Muscle of arm (tissue), 12 donors: ENCODE results near the gene GPR75. TPM values are rescaled to one million over a fixed set of nuclear protein-coding genes. Genes with fewer than 3 reads are reported as not detected.
"Not testable (repeated sequence)": the region's sequence is repeated elsewhere in the genome, so short reads cannot be mapped to it uniquely, and the experiment has no call there.

ENCODE experiments used
- DNase-seq: peaks from one replicate; pipeline ENCODE4 v3.0.0-alpha.2; 2013
- polyA plus RNA-seq, 12 donors: library from polyadenylated mRNA; unstranded; fragments of 120-200 nt; gene quantifications; one replicate each; pipeline ENCODE4 v1.2.1, GENCODE V29; 2013; ENCODE audit not compliant: insufficient read length in 12 of 12

GPR75 gene
- polyA plus RNA-seq, 12 donors, result 0.84 to 5.0 (median 1.6) TPM; not detected in 2

DNA sequence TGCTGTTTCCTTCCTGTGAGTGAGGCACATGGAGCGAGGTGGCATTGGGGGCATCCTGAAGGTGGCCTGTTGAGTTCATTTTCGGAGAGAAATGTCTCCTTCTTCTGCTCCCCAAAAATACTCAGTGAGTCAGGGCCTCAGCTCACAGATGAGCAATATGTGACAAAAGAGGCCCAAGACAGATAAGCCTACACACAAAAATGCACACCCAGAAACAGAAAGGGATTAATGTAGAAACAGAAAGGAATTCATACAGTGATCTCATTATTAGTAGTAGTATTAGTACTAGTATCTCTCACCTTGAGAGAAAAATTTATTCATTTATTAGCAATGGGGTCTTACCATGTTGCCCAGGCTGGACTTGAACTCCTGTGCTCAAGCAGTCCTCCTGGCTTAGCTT, 5.1 kb downstream of the GPR75 start:
- DNase-seq, result no peak

DNA sequence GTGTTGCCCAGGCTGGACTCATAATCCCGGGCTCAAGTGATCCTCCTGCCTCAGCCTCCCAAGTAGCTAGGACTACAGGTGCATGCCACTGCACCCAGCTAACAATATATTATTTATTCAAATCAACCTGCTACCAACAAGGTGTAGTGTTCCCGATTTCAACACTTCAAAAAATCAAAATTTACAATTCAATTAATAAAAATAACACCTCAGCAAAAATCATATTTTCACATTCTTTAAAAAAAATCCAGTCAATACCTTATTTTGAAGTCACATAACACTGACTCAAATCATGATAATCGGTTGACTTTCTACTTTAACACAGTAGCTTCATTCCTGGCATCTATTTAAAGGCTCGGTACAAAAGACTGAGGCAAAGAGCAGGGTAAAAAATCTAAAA, 7.2 kb downstream of the GPR75 start:
- DNase-seq, result no peak

DNA sequence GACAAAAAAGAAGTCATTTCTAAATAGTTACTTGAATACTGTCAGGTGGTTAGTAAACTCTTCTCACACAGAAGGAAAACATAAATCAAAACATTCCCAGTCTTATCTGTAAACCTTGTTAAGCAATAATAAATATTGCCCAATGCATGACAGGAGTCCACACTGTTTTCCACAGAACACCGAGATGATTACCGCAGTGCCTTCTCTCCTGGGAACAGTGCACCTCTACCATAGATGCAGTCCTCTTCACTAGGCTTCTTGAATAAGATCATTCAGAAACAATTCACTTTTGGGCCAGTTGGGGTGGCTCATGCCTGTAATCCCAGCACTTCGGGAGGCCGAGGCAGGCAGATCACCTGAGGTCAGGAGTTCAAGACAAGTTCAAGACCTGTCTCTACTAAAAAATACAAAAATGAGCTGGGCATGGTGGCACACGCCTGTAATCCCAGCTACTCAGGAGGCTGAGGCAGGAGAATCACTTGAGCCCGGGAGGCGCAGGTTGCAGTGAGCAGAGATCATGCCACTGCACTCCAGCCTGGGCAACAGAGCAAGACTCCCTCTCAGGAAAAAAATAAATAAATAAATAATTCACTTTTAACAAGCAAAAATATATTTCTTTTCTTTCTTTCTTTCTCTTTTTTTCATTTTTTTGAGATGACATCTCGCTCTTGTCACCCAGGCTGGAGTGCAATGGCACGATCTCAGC, 8.6 kb downstream of the GPR75 start:
- not testable (repeated sequence) for DNase-seq

- no peak for DNase-seq
These were observed 11.7 kb downstream of the GPR75 start for GRCh38 chr2:53848062-53848461.

DNA sequence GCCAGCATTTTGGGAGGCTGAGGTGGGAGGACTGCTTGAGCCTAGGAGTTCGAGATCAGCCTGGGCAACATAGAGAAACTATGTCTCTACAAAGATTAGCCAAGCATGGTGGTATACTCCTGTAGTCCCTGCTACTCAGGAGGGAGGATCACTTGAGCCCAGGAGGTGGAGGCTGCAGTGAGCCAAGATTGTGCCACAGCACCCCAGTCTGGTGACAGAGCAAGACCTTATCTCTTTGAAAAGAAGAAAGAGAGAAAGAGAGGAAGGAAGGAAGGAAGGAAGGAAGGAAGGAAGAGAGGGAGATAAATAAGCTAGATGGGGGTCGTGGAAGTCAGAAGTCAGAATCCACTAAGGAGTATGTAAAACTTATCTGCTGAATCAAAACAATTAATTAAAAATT, 16.2 kb downstream of the GPR75 start:
- DNase-seq, result no peak

GRCh38 chr2:53842891-53843290, 16.9 kb downstream of the GPR75 start:
- DNase-seq, result no peak

DNA sequence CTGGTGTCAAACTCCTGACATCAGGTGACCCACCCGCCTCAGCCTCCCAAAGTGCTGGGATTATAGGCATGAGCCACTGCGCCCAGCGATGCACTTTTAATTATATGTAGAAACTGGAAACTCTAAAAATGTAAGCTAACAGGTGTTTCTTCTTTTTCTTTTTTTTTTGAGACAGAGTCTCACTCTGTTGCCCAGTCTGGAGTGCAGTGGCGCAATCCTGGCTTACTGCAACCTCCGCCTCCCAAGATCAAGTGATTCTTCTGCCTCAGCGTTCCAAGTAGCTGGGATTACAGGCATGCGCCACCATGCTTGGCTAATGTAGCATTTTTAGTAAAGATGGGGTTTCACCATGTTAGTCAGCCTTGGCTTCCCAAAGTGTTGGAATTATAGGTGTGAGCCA, 18.1 kb downstream of the GPR75 start:
- not testable (repeated sequence) for DNase-seq

- no peak for DNase-seq
These were observed 19.2 kb downstream of the GPR75 start for GRCh38 chr2:53840580-53840979.

GRCh38 chr2:53829980-53830290, 29.8 kb downstream of the GPR75 start:
- DNase-seq, result not testable (repeated sequence)

DNA sequence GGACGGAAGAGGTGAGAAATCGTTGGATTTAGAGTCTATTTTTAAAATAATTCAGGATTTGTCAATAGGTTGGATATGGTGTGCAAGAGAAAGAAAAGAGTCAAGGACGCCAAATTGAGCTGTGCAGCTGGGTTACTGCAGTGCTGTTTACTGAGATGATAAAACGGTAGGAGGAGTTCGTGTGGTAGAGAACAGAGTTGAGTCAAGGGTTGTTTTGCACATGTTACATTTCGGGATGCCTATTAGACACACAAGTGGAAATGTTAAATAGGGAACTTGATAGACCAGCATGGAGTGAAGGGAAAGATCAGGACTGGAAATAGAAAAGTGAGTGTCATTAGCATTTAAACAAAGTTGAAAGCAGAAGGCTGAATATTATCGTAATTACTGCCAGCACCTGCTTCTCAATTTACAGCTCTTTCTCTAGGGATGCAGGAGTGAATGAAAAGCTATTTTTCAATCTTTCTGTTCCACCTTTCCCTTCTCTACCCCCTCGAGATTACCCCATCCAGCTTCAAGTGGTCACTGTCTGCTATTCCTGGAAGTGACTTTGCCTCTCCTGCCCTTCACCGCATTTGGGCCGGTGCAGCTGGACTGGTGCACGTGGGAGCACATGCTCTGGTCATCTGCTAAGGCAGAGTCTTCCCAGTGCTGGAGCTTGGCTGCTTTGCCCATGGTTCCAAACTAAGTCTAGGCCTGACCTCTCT, 30.3 kb downstream of the GPR75 start:
- no peak for DNase-seq

GRCh38 chr2:53828331-53828730, 31.4 kb downstream of the GPR75 start:
- no peak for DNase-seq

GRCh38 chr2:53827398-53828175, 32.2 kb downstream of the GPR75 start:
- no peak for DNase-seq

DNA sequence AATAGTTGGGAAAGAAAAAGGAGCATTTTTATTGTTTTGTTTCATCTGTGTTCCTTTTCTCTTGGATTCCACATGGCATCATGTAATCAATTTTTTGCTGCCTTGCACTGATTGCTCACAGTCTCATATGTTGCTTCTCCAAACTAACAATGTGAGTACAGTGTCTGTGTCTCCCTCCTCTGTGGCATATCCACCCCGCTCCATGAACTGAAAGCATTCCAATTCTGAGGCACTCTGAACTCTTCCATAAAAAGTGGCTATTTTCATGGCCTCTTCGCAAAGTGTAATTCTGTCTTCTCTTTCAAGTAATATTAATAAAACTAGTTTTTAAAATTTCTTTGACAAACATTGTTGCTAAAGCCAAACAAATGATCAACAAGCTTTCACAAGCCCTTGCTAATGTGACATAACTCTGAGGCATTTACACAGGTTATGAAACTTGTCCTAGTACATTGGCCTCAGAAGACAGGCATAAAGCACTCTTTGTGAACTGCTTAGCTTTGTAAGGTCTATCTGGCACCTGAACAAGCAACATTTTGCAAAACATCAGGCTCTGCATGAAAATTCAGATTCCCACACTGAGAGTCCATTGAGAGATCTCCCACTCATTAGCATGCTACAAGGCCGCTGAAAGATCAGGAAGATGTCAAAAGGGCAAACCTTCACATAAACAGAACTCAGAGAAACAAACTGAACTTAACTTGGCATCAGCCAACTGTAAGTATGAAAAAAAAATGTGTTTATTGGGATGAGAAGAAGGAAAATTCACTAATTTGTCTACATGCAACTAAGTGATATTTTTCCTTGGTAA, 33.0 kb downstream of the GPR75 start:
- no peak for DNase-seq

DNA sequence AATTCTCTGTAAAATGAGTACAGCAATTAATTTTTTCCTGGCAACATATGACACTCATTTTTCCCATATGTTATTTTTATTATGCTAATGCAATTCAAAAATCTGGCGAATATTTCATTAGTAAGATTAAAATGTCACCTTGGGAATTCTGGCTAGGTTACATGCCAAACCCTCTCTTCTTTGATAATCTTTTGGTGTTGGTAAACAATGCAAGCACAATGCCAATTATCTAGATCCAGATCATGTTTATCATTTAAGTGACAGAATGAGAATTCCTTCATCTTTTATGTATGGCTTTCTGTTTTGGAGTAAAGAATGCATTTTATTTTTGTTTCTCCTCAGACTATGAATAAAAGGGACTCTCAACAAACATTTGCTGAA, 33.7 kb downstream of the GPR75 start:
- DNase-seq, result no peak

DNA sequence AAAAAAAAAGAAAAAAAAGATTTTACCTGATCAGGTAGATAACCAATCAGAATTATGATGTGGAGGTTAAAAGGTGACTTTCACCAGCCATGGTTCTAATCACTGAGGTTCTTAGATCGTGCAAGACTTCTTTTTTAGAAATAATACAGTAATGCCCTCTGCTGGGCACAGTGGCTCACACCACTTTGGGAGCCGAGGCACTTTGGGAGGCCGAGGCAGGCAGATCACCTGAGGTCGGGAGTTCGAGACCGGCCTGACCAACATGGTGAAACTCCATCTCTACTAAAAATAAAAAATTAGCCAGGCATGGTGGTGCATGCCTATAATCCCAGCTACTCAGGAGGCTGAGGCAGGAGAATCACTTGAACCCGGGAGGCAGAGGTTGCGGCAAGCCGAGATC, 36.1 kb downstream of the GPR75 start:
- not testable (repeated sequence) for DNase-seq

GRCh38 chr2:53821810-53822209, 38.0 kb downstream of the GPR75 start:
- no peak for DNase-seq

GRCh38 chr2:53820711-53821110, 39.1 kb downstream of the GPR75 start:
- no peak for DNase-seq

DNA sequence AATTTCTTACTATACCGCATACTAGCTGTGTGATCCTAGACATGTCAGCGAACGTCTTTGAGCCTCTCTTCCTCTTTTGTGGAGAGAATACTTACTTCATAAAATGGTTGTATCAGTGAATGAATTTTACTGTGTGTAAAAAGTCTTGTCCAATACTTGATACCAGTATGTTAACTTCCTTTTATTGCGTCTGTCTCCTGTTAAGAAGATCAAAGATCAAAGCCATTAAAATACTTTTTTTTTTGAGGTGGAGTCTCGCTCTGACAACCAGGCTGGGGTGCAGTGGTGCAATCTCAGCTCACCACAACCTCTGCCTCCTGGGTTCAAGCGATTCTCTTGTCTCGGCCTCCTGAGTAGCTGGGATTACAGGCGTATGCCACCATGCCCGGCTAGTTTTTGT, 39.7 kb downstream of the GPR75 start:
- no peak for DNase-seq

GRCh38 chr2:53819634-53820033, 40.1 kb downstream of the GPR75 start:
- no peak for DNase-seq

GRCh38 chr2:53818854-53819435, 40.8 kb downstream of the GPR75 start:
- no peak for DNase-seq

DNA sequence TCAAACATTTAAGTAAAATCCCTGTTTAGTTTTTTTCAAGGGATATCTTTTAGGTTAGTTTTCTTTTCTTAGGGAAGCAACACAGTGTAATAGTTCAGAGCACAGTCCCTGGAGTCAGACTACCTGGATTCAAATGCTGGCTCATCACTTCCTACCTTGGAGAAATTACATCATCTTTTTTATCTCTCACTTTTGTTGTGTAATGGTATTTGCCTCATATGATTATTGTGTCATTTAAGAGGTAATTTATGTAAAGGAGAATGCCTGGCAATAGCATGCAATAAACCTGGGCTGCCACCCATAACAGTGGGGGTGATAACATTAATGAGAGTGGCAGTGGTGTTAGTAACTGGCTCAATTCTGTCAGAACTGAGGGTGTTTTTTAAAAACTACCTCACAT, 46.6 kb downstream of the GPR75 start:
- no peak for DNase-seq

- no peak for DNase-seq
These were observed 48.2 kb downstream of the GPR75 start for GRCh38 chr2:53811601-53812000.
